ENCODE results near the gene MARVELD1. TPM values are rescaled to one million over a fixed set of nuclear protein-coding genes. Genes with fewer than 3 reads are reported as not detected.

MARVELD1 gene
- total RNA-seq, 1 experiment from 2014 or later: 53.1 TPM

GRCh38 chr10:97762816-97763215 lies 49.3 kb downstream of the MARVELD1 start:
- DNase-seq (ENCODE audit: low read depth, low spot score) (no peak), ATAC-seq (no peak)
- H3K27ac ChIP-seq (ENCODE audit: low read length): no peak overlapping the region
- CTCF ChIA-PET: interaction anchor here (0.6 kb wide), 1 partner anchor 18 kb away, joined by 4 read pairs; no protein-coding TSS in a partner anchor
- no peaks in the 10 kb centered on the region for H3K4me1 ChIP-seq (ENCODE audit: control insufficient read depth, insufficient read depth, low read length)
- intact Hi-C loops (cut with micrococcal nuclease; ENCODE audit: unreplicated experiment) (no loop called here), in situ Hi-C loops (cut with HindIII; ENCODE audit: low pct_unique_long_range_greater_than_20kb, low sequenced_read_pairs) (no loop called here)
- no peaks in the 10 kb centered on the region for H3K36me3 ChIP-seq (ENCODE audit: control insufficient read depth, insufficient read depth, low read length)
- POLR2A ChIA-PET: interaction anchor here (0.6 kb wide), 1 partner anchor 86 kb away, joined by 8 read pairs; no protein-coding TSS in a partner anchor
- TF ChIP-seq CTCF (IDR thresholded peaks at IDR 0.05) (no peak), TCF7L2 (IDR thresholded peaks at IDR 0.05; ENCODE audit: low read depth, low read length) (no peak), REST (IDR thresholded peaks at IDR 0.05; ENCODE audit: insufficient read depth in 1 of 2, low read depth in 2 of 2, low read length in 1 of 2) (no peak), SIN3A (IDR thresholded peaks at IDR 0.05; ENCODE audit: borderline replicate concordance, insufficient read depth, low read depth, low read length) (no peak), POLR2AphosphoS5 (IDR thresholded peaks at IDR 0.05; ENCODE audit: low read depth, low read length) (no peak)
- H3K27me3 ChIP-seq (ENCODE audit: control insufficient read depth, insufficient read depth, low read length): no peaks in the 10 kb centered on the region
- H3K4me3 ChIP-seq (ENCODE audit: low read depth in 2 of 2, low read length in 2 of 2): no peak overlapping the region
- BruUV-seq (replicated peaks): no TSS peak
- no peaks in the 10 kb centered on the region for H3K9me3 ChIP-seq (ENCODE audit: control insufficient read depth, insufficient read depth, low read depth, low read length)

DNA sequence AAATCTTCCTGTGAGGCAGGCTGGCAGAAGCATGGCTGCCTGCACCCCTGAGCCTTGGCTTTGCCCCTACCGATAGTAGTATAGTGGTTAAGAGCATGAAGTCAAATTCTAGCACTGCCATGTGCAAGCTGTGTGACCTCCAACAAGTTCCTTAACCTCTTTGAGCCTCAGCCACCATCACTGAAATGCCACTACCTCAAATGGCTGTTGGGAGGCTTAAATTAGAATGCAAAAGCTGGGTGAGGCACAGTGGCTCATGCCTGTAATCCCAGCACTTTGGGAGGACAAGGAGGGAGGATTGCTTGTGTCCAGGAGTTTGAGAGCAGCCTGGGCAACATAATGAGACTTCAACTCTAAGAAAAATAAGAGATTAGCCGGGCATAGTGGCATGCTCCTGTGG lies 49.9 kb downstream of the MARVELD1 start:
- H3K9me3 ChIP-seq (ENCODE audit: control insufficient read depth, insufficient read depth, low read depth, low read length): no peaks in the 10 kb centered on the region
- POLR2A ChIA-PET: interaction anchor here (0.7 kb wide), 1 partner anchor 288 kb away, joined by 10 read pairs; no protein-coding TSS in a partner anchor
- DNase-seq (ENCODE audit: low read depth, low spot score) (no peak), ATAC-seq (no peak)
- intact Hi-C loops (cut with micrococcal nuclease; ENCODE audit: unreplicated experiment) (no loop called here), in situ Hi-C loops (cut with HindIII; ENCODE audit: low pct_unique_long_range_greater_than_20kb, low sequenced_read_pairs) (no loop called here)
- H3K36me3 ChIP-seq (ENCODE audit: control insufficient read depth, insufficient read depth, low read length): no peaks in the 10 kb centered on the region
- no peaks in the 10 kb centered on the region for H3K4me1 ChIP-seq (ENCODE audit: control insufficient read depth, insufficient read depth, low read length)
- TF ChIP-seq TCF7L2 (IDR thresholded peaks at IDR 0.05; ENCODE audit: low read depth, low read length) (no peak), POLR2AphosphoS5 (IDR thresholded peaks at IDR 0.05; ENCODE audit: low read depth, low read length) (no peak), REST (IDR thresholded peaks at IDR 0.05; ENCODE audit: insufficient read depth in 1 of 2, low read depth in 2 of 2, low read length in 1 of 2) (no peak), SIN3A (IDR thresholded peaks at IDR 0.05; ENCODE audit: borderline replicate concordance, insufficient read depth, low read depth, low read length) (no peak), CTCF (IDR thresholded peaks at IDR 0.05) (no peak)
- CTCF ChIA-PET: interaction anchor here (0.6 kb wide), 1 partner anchor 109 kb away, joined by 11 read pairs; no protein-coding TSS in a partner anchor
- H3K27me3 ChIP-seq (ENCODE audit: control insufficient read depth, insufficient read depth, low read length): no peaks in the 10 kb centered on the region
- H3K4me3 ChIP-seq (ENCODE audit: low read depth in 2 of 2, low read length in 2 of 2): no peak overlapping the region
- no peak overlapping the region for H3K27ac ChIP-seq (ENCODE audit: low read length)
- no TSS peak for BruUV-seq (replicated peaks)

All from Panc1 (cell line).